ENCODE data around the gene GDI1. TPM values are rescaled to one million over a fixed set of nuclear protein-coding genes. Genes with fewer than 3 reads are reported as not detected.

GDI1 gene
- total RNA-seq, 2 donors from 2014 or later, result 63.3 to 65.0 TPM

- intact Hi-C loops (cut with DNase I, micrococcal nuclease), result no loop called here
- ATAC-seq (no peak), DNase-seq (no peak)
These were observed 15.9 kb downstream of the GDI1 start for GRCh38 chrX:154452823-154453222.

- DNase-seq (peak; percentile 62 to 71), ATAC-seq (peak; percentile 82)
- intact Hi-C loops (cut with DNase I, micrococcal nuclease), result no loop called here
These were observed 20.6 kb downstream of the GDI1 start for GRCh38 chrX:154457491-154458115.

GRCh38 chrX:154458116-154458953 is 21.4 kb downstream of the GDI1 start, which contains the start of gene PLXNA3:
TSS of gene PLXNA3 (plus strand) at chrX:154458281. CDS start at chrX:154460184, 1,903 bp downstream.
- intact Hi-C loops (cut with DNase I, micrococcal nuclease), result no loop called here
- peak in 1 of 2 donors; percentile 64 for DNase-seq
- ATAC-seq, result peak; percentile 63

GRCh38 chrX:154458954-154459778 is 22.2 kb downstream of the GDI1 start:
- DNase-seq (peak; percentile 67 to 69), ATAC-seq (peak; percentile 80)
- intact Hi-C loops (cut with DNase I, micrococcal nuclease), result no loop called here

GRCh38 chrX:154459832-154460231 is 22.9 kb downstream of the GDI1 start:
- DNase-seq, result no peak
- ATAC-seq, result no peak
- intact Hi-C loops (cut with DNase I, micrococcal nuclease), result no loop called here

GRCh38 chrX:154460326-154460725 is 23.4 kb downstream of the GDI1 start:
- ATAC-seq (no peak), DNase-seq (no peak)
- intact Hi-C loops (cut with DNase I, micrococcal nuclease), result no loop called here

- DNase-seq, result no peak
- intact Hi-C loops (cut with DNase I, micrococcal nuclease), result no loop called here
- ATAC-seq, result no peak
These were observed 25.4 kb downstream of the GDI1 start for GRCh38 chrX:154462396-154462795.

GRCh38 chrX:154463611-154464220 is 26.8 kb downstream of the GDI1 start:
- DNase-seq (no peak), ATAC-seq (no peak)
- intact Hi-C loops (cut with DNase I, micrococcal nuclease), result no loop called here

- intact Hi-C loops (cut with DNase I, micrococcal nuclease), result no loop called here
- ATAC-seq (no peak), DNase-seq (no peak)
These were observed 27.9 kb downstream of the GDI1 start for GRCh38 chrX:154464806-154465365.

- intact Hi-C loops (cut with DNase I, micrococcal nuclease), result no loop called here
- no peak for ATAC-seq
- DNase-seq, result no peak
These were observed 28.6 kb downstream of the GDI1 start for GRCh38 chrX:154465601-154466000.

- no peak for ATAC-seq
- DNase-seq, result no peak
- intact Hi-C loops (cut with DNase I, micrococcal nuclease), result no loop called here
These were observed 29.1 kb downstream of the GDI1 start for GRCh38 chrX:154466036-154466435.

- intact Hi-C loops (cut with DNase I, micrococcal nuclease), result no loop called here
- DNase-seq (no peak), ATAC-seq (no peak)
These were observed 30.0 kb downstream of the GDI1 start for GRCh38 chrX:154466907-154467306.

GRCh38 chrX:154467556-154467955 is 30.6 kb downstream of the GDI1 start:
- ATAC-seq, result no peak
- no peak for DNase-seq
- intact Hi-C loops (cut with DNase I, micrococcal nuclease), result no loop called here

GRCh38 chrX:154468217-154468616 is 31.3 kb downstream of the GDI1 start:
- ATAC-seq, result no peak
- DNase-seq, result no peak
- intact Hi-C loops (cut with DNase I, micrococcal nuclease), result no loop called here

GRCh38 chrX:154469114-154469513 is 32.2 kb downstream of the GDI1 start:
- ATAC-seq, result no peak
- intact Hi-C loops (cut with DNase I, micrococcal nuclease), result no loop called here
- no peak for DNase-seq

- ATAC-seq (no peak), DNase-seq (no peak)
- intact Hi-C loops (cut with DNase I, micrococcal nuclease), result no loop called here
These were observed 32.9 kb downstream of the GDI1 start for GRCh38 chrX:154469880-154470279.

GRCh38 chrX:154470434-154470833 is 33.5 kb downstream of the GDI1 start:
- ATAC-seq, result no peak
- intact Hi-C loops (cut with DNase I, micrococcal nuclease), result no loop called here
- DNase-seq, result no peak

- ATAC-seq (no peak), DNase-seq (no peak)
- intact Hi-C loops (cut with DNase I, micrococcal nuclease), result no loop called here
These were observed 34.1 kb downstream of the GDI1 start for GRCh38 chrX:154470914-154471568.
